Effector CD4-positive, alpha-beta T cell (primary cell): ENCODE measurements around the gene RAB10.
"Not testable (repeated sequence)": the region's sequence is repeated elsewhere in the genome, so short reads cannot be mapped to it uniquely, and the experiment has no call there.

Source experiments
- DNase-seq: peaks from one replicate; pipeline ENCODE4 v3.0.0-alpha.2; 2020

Gene RAB10

GRCh38 chr2:26164641-26165211 lies 130.8 kb downstream of the RAB10 start:
- DNase-seq, result no peak

- no peak for DNase-seq
Observed at GRCh38 chr2:26165403-26165802, 131.5 kb downstream of the RAB10 start.

GRCh38 chr2:26166541-26166940 lies 132.7 kb downstream of the RAB10 start:
- not testable (repeated sequence) for DNase-seq

- no peak for DNase-seq
Observed at GRCh38 chr2:26168785-26169184, 134.9 kb downstream of the RAB10 start.

GRCh38 chr2:26169226-26169625 lies 135.3 kb downstream of the RAB10 start:
- no peak for DNase-seq

- no peak for DNase-seq
Observed at GRCh38 chr2:26169681-26170414, 136.0 kb downstream of the RAB10 start.

GRCh38 chr2:26170795-26171194 lies 136.9 kb downstream of the RAB10 start:
- no peak for DNase-seq

- no peak for DNase-seq
Observed at GRCh38 chr2:26172189-26172870, 138.4 kb downstream of the RAB10 start.

GRCh38 chr2:26172871-26173775 lies 139.2 kb downstream of the RAB10 start, which contains the start of gene GAREM2:
Gene GAREM2 (plus strand): TSS chr2:26173088. CDS start chr2:26173221, 133 bp downstream.
- no peak for DNase-seq

- DNase-seq, result no peak
Observed at GRCh38 chr2:26173776-26174482, 140.0 kb downstream of the RAB10 start.

- DNase-seq, result no peak
Observed at GRCh38 chr2:26174691-26175465, 141.0 kb downstream of the RAB10 start.

- no peak for DNase-seq
Observed at GRCh38 chr2:26175466-26176278, 141.8 kb downstream of the RAB10 start.

GRCh38 chr2:26176279-26176615 lies 142.4 kb downstream of the RAB10 start:
- DNase-seq, result no peak

- no peak for DNase-seq
Observed at GRCh38 chr2:26177122-26177521, 143.2 kb downstream of the RAB10 start.

GRCh38 chr2:26178246-26178645 lies 144.4 kb downstream of the RAB10 start:
- no peak for DNase-seq

- DNase-seq, result no peak
Observed at GRCh38 chr2:26178746-26179436, 145.0 kb downstream of the RAB10 start.

GRCh38 chr2:26179446-26179913 lies 145.6 kb downstream of the RAB10 start:
- DNase-seq, result no peak

- no peak for DNase-seq
Observed at GRCh38 chr2:26182441-26182840, 148.6 kb downstream of the RAB10 start.

GRCh38 chr2:26182887-26183630 lies 149.2 kb downstream of the RAB10 start:
- DNase-seq, result no peak
